A673 (cell line): ENCODE data around the gene SHROOM3. TPM values are rescaled to one million over a fixed set of nuclear protein-coding genes. Genes with fewer than 3 reads are reported as not detected.

ENCODE experiments used
- BruUV-seq: library from RNA; stranded (reverse); fragments of 400-500 nt; replicated peaks from 2 replicates; lab custom pipeline; 2021; lab: Mats Ljungman, UMichigan
- CTCF ChIA-PET: fragments of 300-600 bp; sonication (Branson Sonifier 250); formaldehyde crosslinking; loops from one replicate; lab custom pipeline; 2022; ENCODE audit warnings: antibody characterized with exemption; lab: Charles Lee
- POLR2A ChIA-PET: fragments of 300-600 bp; sonication (Branson Sonifier 250); formaldehyde crosslinking; loops from one replicate; lab custom pipeline; 2022; ENCODE audit warnings: antibody characterized with exemption; ENCODE audit not compliant: low non-redundant PET; lab: Charles Lee
- DNase-seq: peaks from one replicate; pipeline ENCODE4 v3.0.0-alpha.2; 2015; ENCODE audit warnings: low spot score
- H3K27ac ChIP-seq: fragments of 200-600 bp; sonication (generic); 2 replicates; pipeline ENCODE4 v1.5.1; 2016; ENCODE audit warnings: mixed run types, low read depth, mild to moderate bottlenecking, mixed read lengths, antibody characterized with exemption, low read length; ENCODE audit not compliant: poor library complexity, severe bottlenecking
- H3K27me3 ChIP-seq: fragments of 200-600 bp; sonication (generic); replicated peaks from 2 replicates; pipeline ENCODE4 v1.6.1; 2017; ENCODE audit warnings: mixed run types, low read depth, mild to moderate bottlenecking, mixed read lengths, antibody characterized with exemption, low read length; ENCODE audit not compliant: insufficient read depth, poor library complexity
- H3K36me3 ChIP-seq: fragments of 200-600 bp; sonication (generic); 2 replicates; pipeline ENCODE4 v1.6.1; 2016; ENCODE audit warnings: mixed run types, mild to moderate bottlenecking, mixed read lengths, antibody characterized with exemption, low read length; ENCODE audit not compliant: insufficient read depth, poor library complexity, severe bottlenecking
- H3K4me1 ChIP-seq: fragments of 200-600 bp; sonication (generic); 2 replicates; pipeline ENCODE4 v1.6.1; 2017; ENCODE audit warnings: mixed run types, mild to moderate bottlenecking, mixed read lengths, antibody characterized with exemption, low read length; ENCODE audit not compliant: insufficient read depth, poor library complexity, severe bottlenecking
- H3K4me3 ChIP-seq: fragments of 200-600 bp; sonication (generic); 2 replicates; pipeline ENCODE4 v1.5.1; 2016; ENCODE audit warnings: low read depth, mixed run types, mild to moderate bottlenecking, mixed read lengths, low read length; ENCODE audit not compliant: poor library complexity, severe bottlenecking
- H3K9me3 ChIP-seq: fragments of 200-600 bp; sonication (generic); 2 replicates; pipeline ENCODE4 v1.6.1; 2016; ENCODE audit warnings: mixed run types, low read depth, mild to moderate bottlenecking, mixed read lengths, antibody characterized with exemption, low read length; ENCODE audit not compliant: poor library complexity, severe bottlenecking
- EZH2 ChIP-seq: fragments of 200-600 bp; sonication (generic); IDR thresholded peaks from 2 replicates; pipeline ENCODE4 v1.6.1; 2017; ENCODE audit warnings: borderline replicate concordance, low read depth, mild to moderate bottlenecking, mixed read lengths, antibody characterized with exemption, low read length; ENCODE audit not compliant: poor library complexity, severe bottlenecking
- intact Hi-C: fragments of 100-400 bp; cut with micrococcal nuclease; formaldehyde crosslinking; loops from one replicate; pipeline ENCODE4 v1.10.0; 2022; ENCODE audit not compliant: unreplicated experiment
- total RNA-seq: library from RNA; stranded (reverse); gene quantifications from 2 replicates; pipeline ENCODE4 v1.2.3, GENCODE V29; 2021
- TF ChIP-seq, protein P1 (sequence below): fragments of 300-800, 200-600 bp; sonication (generic); conservative IDR thresholded peaks from 2 replicates; pipeline ENCODE4 v1.5.1; 2017; ENCODE audit warnings: low read depth, mild to moderate bottlenecking, antibody characterized with exemption, low read length, moderate library complexity, mixed read lengths

The SHROOM3 gene
- total RNA-seq, 1 experiment from 2014 or later = 9.3 TPM

DNA sequence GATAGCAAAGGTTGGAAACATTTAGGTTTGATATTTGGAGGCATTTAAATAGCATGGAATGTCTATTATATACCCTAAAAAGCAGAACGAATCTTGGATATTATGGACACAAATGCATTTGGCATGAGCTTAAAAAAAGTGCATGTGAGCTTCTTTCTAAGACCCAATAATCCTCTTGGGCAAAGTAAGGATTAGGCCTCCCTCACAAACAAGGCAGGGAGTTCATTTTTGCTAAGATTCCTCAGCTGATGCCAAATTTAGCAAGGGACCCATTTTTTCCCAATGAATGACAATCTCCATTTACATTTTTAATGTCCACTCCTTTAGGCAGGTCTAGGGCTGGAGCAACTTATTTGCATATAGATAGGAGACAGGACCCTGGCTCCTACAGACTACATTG, 263.1 kb downstream of the SHROOM3 start:
- TF ChIP-seq, protein P1, sequence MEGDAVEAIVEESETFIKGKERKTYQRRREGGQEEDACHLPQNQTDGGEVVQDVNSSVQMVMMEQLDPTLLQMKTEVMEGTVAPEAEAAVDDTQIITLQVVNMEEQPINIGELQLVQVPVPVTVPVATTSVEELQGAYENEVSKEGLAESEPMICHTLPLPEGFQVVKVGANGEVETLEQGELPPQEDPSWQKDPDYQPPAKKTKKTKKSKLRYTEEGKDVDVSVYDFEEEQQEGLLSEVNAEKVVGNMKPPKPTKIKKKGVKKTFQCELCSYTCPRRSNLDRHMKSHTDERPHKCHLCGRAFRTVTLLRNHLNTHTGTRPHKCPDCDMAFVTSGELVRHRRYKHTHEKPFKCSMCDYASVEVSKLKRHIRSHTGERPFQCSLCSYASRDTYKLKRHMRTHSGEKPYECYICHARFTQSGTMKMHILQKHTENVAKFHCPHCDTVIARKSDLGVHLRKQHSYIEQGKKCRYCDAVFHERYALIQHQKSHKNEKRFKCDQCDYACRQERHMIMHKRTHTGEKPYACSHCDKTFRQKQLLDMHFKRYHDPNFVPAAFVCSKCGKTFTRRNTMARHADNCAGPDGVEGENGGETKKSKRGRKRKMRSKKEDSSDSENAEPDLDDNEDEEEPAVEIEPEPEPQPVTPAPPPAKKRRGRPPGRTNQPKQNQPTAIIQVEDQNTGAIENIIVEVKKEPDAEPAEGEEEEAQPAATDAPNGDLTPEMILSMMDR = no peak
- TF ChIP-seq EZH2 = no peak
- H3K36me3 ChIP-seq = no peaks in the 10 kb centered on the region
- DNase-seq = no peak
- no peak overlapping the region for H3K27ac ChIP-seq
- H3K4me3 ChIP-seq = no peak overlapping the region
- intact Hi-C loops = no loop called here
- POLR2A ChIA-PET = no interaction called here
- H3K9me3 ChIP-seq = no peaks in the 10 kb centered on the region
- CTCF ChIA-PET = no interaction called here
- H3K4me1 ChIP-seq = no peaks in the 10 kb centered on the region
- no TSS peak for BruUV-seq
- H3K27me3 ChIP-seq = no peaks in the 10 kb centered on the region

DNA sequence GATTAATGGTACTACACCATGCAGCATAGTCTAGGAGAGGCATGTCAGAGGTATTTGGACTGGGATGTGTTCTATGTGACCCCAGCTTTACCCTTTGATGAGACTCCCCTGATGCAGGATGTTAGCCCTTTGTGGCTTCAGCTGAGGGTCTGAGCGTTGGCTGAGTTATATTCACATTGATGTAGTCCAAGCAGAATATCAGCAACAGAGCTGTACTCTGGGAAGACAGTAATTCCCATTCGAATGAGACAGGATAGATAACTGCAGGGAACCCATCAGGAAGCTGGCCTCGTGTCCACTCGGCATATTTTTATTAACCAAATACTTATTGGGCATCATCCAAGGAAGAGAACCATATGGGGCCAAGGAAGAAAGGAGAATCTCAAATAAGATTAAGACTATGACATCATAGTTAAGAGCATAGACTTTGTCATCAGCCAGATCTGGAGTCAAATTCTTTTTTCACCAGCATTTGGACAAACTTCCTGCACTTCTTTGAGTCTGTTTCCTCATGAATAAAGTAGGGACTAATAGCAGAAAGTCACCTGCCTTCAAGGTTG, 264.8 kb downstream of the SHROOM3 start:
- intact Hi-C loops = no loop called here
- DNase-seq = no peak
- no peak overlapping the region for H3K4me3 ChIP-seq
- no peaks in the 10 kb centered on the region for H3K9me3 ChIP-seq
- H3K4me1 ChIP-seq = peaks cover 12% of the 10 kb centered on the region
- ChIA-PET CTCF (no interaction called here), POLR2A (no interaction called here)
- no TSS peak for BruUV-seq
- no peaks in the 10 kb centered on the region for H3K27me3 ChIP-seq
- H3K27ac ChIP-seq = no peak overlapping the region
- no peak for TF ChIP-seq EZH2
- TF ChIP-seq, protein P1 = no peak
- no peaks in the 10 kb centered on the region for H3K36me3 ChIP-seq

DNA sequence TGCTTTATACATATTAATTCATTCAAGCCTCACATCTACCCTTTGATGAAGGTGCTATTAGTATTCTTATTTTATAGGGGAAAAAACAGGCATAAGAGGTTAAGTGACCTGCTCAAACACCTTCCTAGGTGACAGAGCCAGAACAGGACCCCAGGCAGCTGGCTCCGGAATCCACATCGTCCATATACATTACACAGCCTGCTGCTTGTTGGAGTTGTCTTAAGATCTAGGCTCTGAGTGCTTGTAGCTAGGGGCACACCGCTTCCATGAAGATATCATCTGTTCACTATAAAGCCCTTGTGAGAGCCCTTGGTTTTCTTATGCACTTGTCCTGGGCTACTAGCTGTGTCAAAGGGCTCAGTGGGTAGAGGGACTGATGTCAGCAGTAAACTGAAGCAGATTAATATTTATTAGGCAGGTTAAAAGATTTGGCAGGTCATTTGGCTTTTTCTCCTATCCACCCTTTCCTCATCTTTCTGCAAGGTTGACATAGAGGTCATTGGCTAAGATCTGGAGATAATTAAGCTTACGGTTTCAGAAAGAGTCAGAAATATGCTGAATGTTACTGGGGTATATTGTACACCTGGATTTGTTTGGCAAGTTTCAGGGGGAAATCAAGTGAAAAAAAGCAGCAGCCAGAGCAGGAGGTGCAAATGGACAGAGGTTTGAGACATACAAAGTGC, 267.6 kb downstream of the SHROOM3 start:
- Histone ChIP-seq H3K27ac (no peak overlapping the region), H3K4me3 (no peak overlapping the region), H3K4me1 (peaks cover 12% of the 10 kb centered on the region), H3K36me3 (no peaks in the 10 kb centered on the region), H3K9me3 (no peaks in the 10 kb centered on the region), H3K27me3 (no peaks in the 10 kb centered on the region)
- intact Hi-C loops = no loop called here
- no peak for DNase-seq
- TF ChIP-seq, protein P1 = no peak
- TF ChIP-seq EZH2 = no peak
- no TSS peak for BruUV-seq
- CTCF ChIA-PET = interaction anchor here (0.5 to 0.6 kb wide), 2 partner anchors 30 to 55 kb away, joined by 5 to 10 read pairs; no protein-coding TSS in a partner anchor
- POLR2A ChIA-PET = no interaction called here
